Suprapubic skin (tissue), 4 donors: ENCODE data around the gene FAM53A. TPM values are rescaled to one million over a fixed set of nuclear protein-coding genes. Genes with fewer than 3 reads are reported as not detected.
"Not testable (repeated sequence)": the region's sequence is repeated elsewhere in the genome, so short reads cannot be mapped to it uniquely, and the experiment has no call there.

Experiments
- DNase-seq, 2 donors: peaks; one replicate each; pipeline ENCODE4 v3.0.0-alpha.2; 2019; ENCODE audit warnings: low spot score in 2 of 2
- H3K27ac ChIP-seq: fragments of 200-600 bp; sonication (generic); one replicate; pipeline ENCODE4 v1.5.1; 2019
- H3K27me3 ChIP-seq: fragments of 200-600 bp; sonication (generic); one replicate; pipeline ENCODE4 v1.5.1; 2019
- H3K36me3 ChIP-seq: fragments of 200-600 bp; sonication (generic); one replicate; pipeline ENCODE4 v1.5.1; 2019
- H3K4me1 ChIP-seq: fragments of 200-600 bp; sonication (generic); one replicate; pipeline ENCODE4 v1.5.1; 2019
- H3K4me3 ChIP-seq: fragments of 200-600 bp; sonication (generic); one replicate; pipeline ENCODE4 v1.5.1; 2019; ENCODE audit warnings: mild to moderate bottlenecking
- H3K9me3 ChIP-seq: fragments of 200-600 bp; sonication (generic); one replicate; pipeline ENCODE4 v1.5.1; 2019
- EP300 ChIP-seq: sonication (generic); formaldehyde crosslinking; IDR thresholded peaks from one replicate; pipeline ENCODE4 v1.6.1; 2017; ENCODE audit warnings: antibody characterized with exemption
- POLR2A ChIP-seq, 2 donors: fragments of 450-650 bp; IDR thresholded peaks; one replicate each; pipeline ENCODE4 v1.6.1; 2017; ENCODE audit warnings: antibody characterized with exemption in 2 of 2, mild to moderate bottlenecking in 2 of 2, moderate library complexity in 2 of 2
- POLR2AphosphoS5 ChIP-seq, 3 donors: sonication (generic); formaldehyde crosslinking; IDR thresholded peaks; one replicate each; pipeline ENCODE4 v1.6.1; 2017; ENCODE audit warnings: antibody characterized with exemption in 3 of 3
- WGBS: methylation state at CpG from one replicate; pipeline ENCODE4 v1.1.5; 2018; 5-methylcytosine and 5-hydroxymethylcytosine counted together
- total RNA-seq, 4 donors: library from RNA; depleted of rRNA; stranded (reverse); fragments of >200 nt; gene quantifications; one replicate each; pipeline ENCODE4 v1.1.0, GENCODE V29; 2016
- TF ChIP-seq, protein P1 (sequence below), 2 donors: fragments of 200-600 bp in 1 of 2; fragments of 450-650 bp in 1 of 2; sonication (generic) in 1 of 2; IDR thresholded peaks; one replicate each; pipeline ENCODE4 v1.5.1; 2016 to 2019; ENCODE audit warnings: antibody characterized with exemption in 2 of 2, mild to moderate bottlenecking in 1 of 2, moderate library complexity in 1 of 2

The FAM53A gene
- total RNA-seq, 4 donors from 2014 or later = 2.2 to 8.0 (median 4.9) TPM

DNA sequence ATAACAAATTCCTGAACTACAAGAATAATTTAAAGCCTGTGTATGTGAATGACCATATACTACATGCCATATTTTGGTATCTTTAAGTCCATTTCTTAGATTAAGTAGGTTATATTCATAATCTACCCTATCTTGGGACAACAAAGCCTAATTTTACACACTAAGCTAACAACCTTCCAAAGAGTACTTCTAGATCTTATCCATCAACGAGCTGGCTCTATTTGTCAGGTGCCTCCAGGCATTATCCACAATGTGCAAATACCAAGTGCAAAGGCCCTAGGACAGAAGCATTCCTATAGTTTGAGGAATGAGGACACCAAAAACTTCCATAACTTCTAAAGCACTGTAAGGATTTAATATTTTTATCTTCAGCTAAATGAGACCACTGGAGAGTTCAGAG is 24.5 kb upstream of the FAM53A start:
- peaks cover 40% of the 10 kb centered on the region for H3K4me1 ChIP-seq
- no peaks in the 10 kb centered on the region for H3K9me3 ChIP-seq
- no peak overlapping the region for H3K27ac ChIP-seq
- TF ChIP-seq, protein P1, sequence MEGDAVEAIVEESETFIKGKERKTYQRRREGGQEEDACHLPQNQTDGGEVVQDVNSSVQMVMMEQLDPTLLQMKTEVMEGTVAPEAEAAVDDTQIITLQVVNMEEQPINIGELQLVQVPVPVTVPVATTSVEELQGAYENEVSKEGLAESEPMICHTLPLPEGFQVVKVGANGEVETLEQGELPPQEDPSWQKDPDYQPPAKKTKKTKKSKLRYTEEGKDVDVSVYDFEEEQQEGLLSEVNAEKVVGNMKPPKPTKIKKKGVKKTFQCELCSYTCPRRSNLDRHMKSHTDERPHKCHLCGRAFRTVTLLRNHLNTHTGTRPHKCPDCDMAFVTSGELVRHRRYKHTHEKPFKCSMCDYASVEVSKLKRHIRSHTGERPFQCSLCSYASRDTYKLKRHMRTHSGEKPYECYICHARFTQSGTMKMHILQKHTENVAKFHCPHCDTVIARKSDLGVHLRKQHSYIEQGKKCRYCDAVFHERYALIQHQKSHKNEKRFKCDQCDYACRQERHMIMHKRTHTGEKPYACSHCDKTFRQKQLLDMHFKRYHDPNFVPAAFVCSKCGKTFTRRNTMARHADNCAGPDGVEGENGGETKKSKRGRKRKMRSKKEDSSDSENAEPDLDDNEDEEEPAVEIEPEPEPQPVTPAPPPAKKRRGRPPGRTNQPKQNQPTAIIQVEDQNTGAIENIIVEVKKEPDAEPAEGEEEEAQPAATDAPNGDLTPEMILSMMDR (IDR thresholded peaks at IDR 0.05) = no peak
- TF ChIP-seq POLR2A (IDR thresholded peaks at IDR 0.05) = no peak
- H3K4me3 ChIP-seq = no peak overlapping the region
- 28% methylated on average over 1 of the region's 1 CpG for WGBS
- no peaks in the 10 kb centered on the region for H3K27me3 ChIP-seq
- no peak for DNase-seq
- peaks cover 28% of the 10 kb centered on the region for H3K36me3 ChIP-seq

- 88% methylated on average over 6 of the region's 6 CpGs for WGBS
- DNase-seq = no peak
- Histone ChIP-seq H3K4me3 (no peak overlapping the region), H3K9me3 (no peaks in the 10 kb centered on the region), H3K27me3 (no peaks in the 10 kb centered on the region), H3K36me3 (peaks cover 49% of the 10 kb centered on the region), H3K4me1 (peaks cover 30% of the 10 kb centered on the region), H3K27ac (no peak overlapping the region)
- no peak for TF ChIP-seq EP300
- TF ChIP-seq POLR2AphosphoS5 (IDR thresholded peaks at IDR 0.05) = no peak
- TF ChIP-seq, protein P1 (IDR thresholded peaks at IDR 0.05) = no peak
- no peak for TF ChIP-seq POLR2A (IDR thresholded peaks at IDR 0.05)
Observed at GRCh38 chr4:1706358-1706757, 22.2 kb upstream of the FAM53A start.

DNA sequence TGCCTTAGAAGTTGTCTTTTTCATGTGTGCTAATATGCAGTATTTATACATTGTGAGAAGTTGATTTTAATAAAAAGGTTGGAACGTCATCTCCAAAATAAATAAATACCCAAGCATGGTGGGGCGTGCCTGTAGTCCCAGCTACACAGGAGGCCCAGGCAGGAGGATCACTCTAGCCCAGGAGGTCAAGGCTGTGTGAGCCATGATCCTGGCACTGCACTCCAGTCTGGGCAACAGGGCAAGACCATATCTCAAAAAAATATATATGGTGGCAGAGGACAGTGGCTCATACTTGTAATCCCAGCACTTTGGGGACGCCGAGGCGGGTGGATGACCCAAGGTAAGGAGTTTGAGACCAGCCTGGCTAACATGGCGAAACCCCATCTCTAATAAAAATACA is 21.6 kb upstream of the FAM53A start:
- Histone ChIP-seq H3K9me3 (no peaks in the 10 kb centered on the region), H3K4me1 (peaks cover 23% of the 10 kb centered on the region), H3K27ac (no peak overlapping the region), H3K27me3 (no peaks in the 10 kb centered on the region), H3K4me3 (no peak overlapping the region), H3K36me3 (peaks cover 52% of the 10 kb centered on the region)
- WGBS = 96% methylated on average over 6 of the region's 6 CpGs
- TF ChIP-seq POLR2AphosphoS5 (IDR thresholded peaks at IDR 0.05) (no peak), POLR2A (IDR thresholded peaks at IDR 0.05) (no peak), EP300 (no peak)
- TF ChIP-seq, protein P1 (IDR thresholded peaks at IDR 0.05) = no peak
- no peak for DNase-seq

DNA sequence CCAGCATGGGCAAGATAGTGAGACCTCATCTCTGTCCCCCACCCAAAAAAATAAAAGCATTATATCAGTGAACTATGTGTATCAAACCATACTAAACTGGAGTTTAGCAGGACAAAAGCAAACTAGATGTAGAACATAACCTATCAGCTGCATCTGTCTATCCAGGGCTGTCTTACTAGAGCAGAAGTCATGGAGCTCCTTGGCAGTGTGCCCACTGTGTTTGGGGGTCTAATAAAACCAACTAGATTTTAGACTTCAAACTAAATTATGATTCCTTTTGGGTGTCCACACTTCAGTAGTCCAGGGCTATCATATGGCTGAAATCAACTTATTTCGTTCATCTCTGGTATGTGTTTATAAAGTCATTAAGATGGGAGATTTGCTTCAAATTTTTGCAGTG is 19.8 kb upstream of the FAM53A start:
- TF ChIP-seq, protein P1 (IDR thresholded peaks at IDR 0.05) = no peak
- TF ChIP-seq POLR2AphosphoS5 (IDR thresholded peaks at IDR 0.05) (no peak), POLR2A (IDR thresholded peaks at IDR 0.05) (no peak), EP300 (no peak)
- peaks cover 66% of the 10 kb centered on the region for H3K36me3 ChIP-seq
- 89% methylated on average over 1 of the region's 1 CpG for WGBS
- H3K4me3 ChIP-seq = no peak overlapping the region
- H3K27me3 ChIP-seq = no peaks in the 10 kb centered on the region
- H3K27ac ChIP-seq = no peak overlapping the region
- no peaks in the 10 kb centered on the region for H3K9me3 ChIP-seq
- no peak for DNase-seq
- peaks cover 10% of the 10 kb centered on the region for H3K4me1 ChIP-seq

DNA sequence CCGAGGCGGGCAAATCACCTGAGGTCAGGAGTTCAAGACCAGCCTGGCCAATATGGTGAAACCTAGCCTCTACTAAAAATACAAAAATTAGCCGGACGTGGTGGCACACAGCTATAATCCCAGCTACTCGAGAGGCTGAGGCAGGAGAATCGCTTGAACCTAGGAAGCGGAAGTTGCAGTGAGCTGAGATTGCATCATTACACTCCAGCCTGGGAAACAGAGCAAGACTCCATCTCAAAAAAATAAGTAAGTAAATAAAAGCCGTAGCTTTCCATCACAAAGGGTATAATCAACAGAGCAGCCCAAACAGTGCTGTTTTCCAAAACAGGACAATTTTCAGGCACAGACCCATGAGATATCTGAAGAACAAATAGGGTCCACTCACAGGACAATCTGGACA is 17.6 kb upstream of the FAM53A start:
- H3K27ac ChIP-seq, H3K4me1 ChIP-seq, H3K4me3 ChIP-seq, DNase-seq, H3K27me3 ChIP-seq, H3K9me3 ChIP-seq: not testable (repeated sequence)
- peaks cover 80% of the 10 kb centered on the region for H3K36me3 ChIP-seq
- 97% methylated on average over 8 of the region's 8 CpGs for WGBS

- TF ChIP-seq POLR2A (IDR thresholded peaks at IDR 0.05) = no peak
- Histone ChIP-seq H3K27ac (no peak overlapping the region), H3K27me3 (no peaks in the 10 kb centered on the region), H3K9me3 (no peaks in the 10 kb centered on the region), H3K4me1 (peaks cover 4% of the 10 kb centered on the region), H3K4me3 (no peak overlapping the region), H3K36me3 (peaks cover 80% of the 10 kb centered on the region)
- DNase-seq = no peak
- 74% methylated on average over 5 of the region's 5 CpGs for WGBS
Observed at GRCh38 chr4:1695913-1696312, 11.8 kb upstream of the FAM53A start.
